CD4-positive, alpha-beta T cell treated with Interleukin-17A for 1 hour (primary cell): Measurements from ENCODE around the gene MAPKAPK2.
"Not testable (repeated sequence)": the region's sequence is repeated elsewhere in the genome, so short reads cannot be mapped to it uniquely, and the experiment has no call there.

Source experiments
- DNase-seq: peaks from one replicate; pipeline ENCODE4 v3.0.0-alpha.2; 2020

The MAPKAPK2 gene

DNA sequence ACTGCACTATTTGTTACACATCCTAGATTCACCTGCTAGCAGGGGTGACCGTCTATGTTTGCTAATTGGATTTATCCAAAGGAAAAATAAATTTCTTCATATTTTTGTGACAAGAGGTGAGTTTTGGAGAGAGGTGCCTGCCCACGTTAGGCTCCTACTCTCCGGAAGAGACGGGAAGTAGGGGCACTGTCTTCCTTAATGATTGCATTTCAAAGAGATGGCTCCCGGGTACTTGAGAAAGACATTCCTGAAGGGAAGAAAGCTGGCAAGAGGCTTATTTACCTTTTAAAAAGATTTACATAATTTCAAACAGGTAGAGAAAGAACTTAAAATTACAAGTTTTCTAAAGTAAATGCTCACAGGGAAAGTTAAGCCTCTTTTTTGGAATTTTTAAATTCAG, 67.2 kb downstream of the MAPKAPK2 start:
- DNase-seq = no peak

DNA sequence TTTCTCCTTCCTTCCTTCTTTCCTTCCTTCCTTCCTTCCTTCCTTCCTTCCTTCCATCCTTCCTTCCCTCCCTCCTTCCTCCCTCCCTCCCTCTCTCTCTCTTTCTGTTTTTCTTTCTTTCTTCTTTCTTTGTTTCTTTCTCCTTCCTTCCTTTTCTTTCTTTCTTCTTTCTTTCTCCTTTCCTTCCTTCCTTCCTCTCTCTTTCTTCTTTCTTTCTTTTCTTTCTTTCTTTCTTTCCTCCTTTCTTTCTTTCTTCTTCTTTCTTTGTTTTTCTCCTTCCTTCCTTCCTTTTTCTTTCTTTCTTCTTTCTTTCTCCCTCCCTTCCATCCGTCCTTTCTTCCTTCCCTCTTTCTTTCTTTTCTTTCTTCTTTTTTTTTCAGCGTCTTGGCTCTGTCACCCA, 67.8 kb downstream of the MAPKAPK2 start:
- no peak for DNase-seq

DNA sequence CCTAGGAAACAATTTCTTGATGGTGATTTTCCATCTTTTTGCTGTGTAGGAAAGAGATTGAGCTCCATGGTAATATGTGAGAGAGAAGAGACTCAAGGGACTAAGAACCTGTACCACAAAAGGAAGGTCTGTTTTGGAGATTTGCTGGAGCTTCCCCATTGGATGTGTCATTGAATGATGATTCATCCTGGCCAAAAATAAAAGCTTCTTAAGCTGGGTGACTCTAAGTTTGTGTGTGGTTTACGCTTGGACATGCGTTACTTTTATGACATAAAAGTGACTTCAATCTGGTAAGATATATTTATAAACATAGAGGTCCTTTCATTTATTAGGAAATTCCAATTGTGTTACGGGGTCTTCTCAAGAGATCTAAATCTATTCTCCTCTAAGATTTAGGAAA, 68.4 kb downstream of the MAPKAPK2 start:
- DNase-seq = no peak

DNA sequence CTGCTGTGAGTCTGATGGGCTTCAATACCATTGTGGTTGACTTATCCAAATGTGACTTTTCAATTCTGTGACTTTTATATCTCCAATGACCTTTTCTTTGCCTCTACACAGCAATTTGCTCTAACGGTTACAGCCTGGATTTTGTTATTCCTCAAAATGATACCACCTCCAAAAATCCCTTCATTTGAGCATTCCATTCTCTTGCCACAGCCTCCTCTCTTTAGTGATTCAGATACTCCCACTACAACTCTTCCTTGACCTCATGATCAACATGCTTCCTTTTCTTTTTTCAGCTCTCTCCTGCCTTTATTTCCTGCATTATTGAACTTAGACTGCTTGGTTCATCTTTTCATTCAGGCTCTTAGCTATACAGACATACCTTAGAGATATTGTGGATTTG, 69.3 kb downstream of the MAPKAPK2 start:
- no peak for DNase-seq

DNA sequence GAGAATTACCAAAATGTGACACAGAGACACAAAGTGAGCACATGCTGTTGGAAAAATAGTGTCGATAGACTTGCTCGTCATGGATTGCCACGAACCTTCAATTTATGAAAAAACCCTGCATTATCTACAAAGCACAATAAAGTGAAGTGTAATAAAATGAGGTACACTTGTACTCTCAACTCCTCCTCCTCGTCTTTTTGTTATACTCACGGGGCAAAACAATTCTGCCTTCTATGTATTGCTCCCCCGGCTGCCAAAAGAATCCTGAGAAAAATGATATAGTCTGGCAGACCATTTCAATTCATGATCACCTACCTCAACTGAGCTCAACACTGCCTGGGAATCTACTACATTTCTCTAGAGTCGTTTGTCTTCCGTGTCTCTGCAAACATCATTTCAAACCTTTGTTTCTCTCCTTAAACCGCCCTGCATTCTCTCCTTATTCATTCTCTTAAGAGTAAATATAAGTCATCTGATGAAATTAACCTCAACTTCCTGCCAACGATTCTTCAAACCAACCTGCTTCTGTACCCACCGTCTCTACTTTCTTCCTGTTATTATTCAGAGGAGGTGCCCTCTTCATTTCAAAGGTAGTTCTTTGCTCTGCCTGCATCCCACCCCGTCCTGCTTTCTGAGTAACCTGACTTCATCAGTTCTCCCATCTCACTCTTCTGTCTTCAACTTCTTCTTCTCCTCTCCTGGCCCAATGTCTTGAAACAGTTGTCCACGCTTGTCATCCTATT, 73.0 kb downstream of the MAPKAPK2 start:
- peak; percentile 68 for DNase-seq

DNA sequence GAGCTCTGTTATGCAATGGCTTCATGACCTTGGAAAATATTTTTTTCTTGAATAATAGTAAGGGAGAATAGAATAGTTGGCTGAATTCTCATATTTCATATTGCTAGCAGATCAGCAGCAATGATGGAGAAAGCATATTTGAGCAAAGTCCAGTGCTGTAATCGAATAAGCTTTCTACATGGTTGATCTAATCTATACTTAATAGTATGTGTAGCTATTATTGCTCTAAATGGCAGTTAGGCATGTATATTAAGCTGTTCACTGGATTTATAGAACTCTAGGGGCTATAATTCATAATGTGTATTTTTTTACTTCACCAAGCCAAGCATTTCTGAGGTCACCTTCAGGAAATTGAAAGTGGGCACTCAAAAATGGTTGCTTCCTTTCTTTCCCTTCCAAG, 75.9 kb downstream of the MAPKAPK2 start:
- no peak for DNase-seq

DNA sequence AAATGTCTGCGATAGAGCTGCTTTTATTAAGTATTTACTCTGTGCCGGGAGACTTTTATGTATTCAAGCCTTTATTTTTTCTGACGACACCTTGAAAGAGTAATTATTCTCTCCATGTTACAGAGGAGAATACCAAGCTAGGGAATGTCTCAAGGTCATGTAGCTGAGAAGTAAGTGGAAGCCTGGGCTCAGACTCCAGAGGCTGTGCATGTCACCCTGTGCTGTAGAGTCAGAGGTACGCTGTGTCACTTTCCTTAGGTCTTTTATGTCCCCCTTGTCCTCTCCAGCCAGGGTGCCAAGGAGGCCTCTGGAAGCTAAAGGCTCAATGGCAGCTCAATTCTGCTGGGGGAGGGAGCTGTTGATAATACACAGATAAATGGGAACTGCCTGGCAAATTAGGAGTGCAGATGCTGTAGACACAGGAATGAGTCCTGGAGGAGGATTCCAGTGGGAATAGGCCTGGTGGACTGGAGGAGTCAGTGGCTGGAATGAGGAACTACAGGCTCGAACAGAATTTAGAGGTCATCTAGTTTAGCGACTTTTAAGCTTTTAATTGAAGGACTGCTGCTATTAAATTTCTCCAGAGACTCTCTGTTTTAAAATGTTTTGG, 76.6 kb downstream of the MAPKAPK2 start:
- no peak for DNase-seq

DNA sequence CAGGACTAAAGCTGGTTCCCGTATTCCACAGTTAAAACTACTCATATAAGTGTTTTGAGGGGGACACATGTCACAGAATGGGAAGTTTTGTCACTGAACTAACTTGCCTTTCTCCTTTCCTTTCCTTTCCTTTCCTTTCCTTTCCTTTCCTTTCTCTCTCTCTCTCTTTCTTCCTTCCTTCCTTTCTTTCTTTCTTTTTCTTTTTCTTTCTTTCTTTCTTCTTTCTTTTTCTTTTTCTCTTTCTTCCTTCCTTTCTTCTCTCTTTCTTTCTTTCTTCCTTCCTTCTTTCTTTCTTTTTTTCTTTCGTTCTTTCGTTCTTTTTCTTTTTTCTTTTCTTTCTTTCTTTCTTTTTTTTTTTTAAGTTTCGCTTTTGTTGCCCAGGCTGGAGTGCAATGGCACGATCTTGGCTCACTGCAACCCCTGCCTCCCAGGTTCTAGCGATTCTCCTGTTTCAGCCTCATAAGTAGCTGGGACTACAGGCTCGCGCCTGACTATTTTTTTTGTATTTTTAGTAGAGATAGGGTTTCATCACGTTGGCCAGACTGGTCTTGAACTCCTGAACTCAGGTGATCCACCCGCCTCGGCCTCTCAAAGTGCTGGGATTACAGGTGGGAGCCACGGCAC, 78.1 kb downstream of the MAPKAPK2 start:
- DNase-seq = not testable (repeated sequence)

DNA sequence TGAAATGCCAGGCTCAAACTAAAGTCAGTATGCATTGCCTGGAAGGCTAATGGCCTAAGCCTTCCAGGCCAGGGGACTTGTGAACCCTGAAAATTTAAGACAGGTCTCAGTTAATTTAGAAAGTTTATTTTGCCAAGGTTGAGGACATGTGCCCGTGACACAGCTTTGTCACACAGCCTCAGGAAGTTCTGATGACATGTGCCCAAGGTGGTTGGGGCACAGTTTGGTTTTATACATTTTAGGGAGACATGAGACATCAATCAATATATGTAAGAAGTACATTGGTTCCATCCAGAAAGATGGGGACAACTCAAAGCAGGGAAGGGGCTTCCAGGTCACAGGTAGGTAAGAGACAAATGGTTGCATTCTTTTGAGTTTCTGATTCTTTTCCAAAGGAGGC, 81.1 kb downstream of the MAPKAPK2 start:
- DNase-seq = not testable (repeated sequence)

DNA sequence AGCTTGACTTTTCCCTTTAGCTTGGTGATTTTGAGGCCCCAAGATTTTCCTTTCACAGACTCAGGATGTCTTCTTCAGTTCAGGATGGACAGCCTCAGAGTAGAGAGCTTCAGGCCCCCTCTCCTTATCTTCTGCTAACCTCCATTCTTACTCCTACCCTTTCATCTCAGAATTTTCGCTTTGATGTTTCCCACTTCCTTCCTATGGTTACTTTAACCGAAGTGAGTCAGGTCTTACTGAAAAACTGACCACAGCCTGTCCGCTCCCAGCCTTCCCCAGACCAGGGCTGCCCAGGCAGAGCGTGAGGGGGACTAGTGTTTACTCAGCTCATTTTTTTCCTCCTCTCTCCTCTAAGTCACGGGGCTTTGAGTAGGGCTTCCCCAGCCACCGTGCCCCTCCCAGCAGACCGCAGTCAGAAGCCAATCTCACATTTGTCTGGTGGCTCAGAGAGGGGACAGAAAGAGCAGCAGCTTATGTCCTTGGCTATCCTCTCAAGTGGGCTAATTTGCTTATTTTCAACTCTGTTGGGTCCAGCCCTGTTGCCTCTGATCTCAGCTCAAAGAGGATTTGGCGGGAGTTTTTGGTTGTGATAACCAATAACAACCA, 81.6 kb downstream of the MAPKAPK2 start:
- DNase-seq = peak; percentile 74

DNA sequence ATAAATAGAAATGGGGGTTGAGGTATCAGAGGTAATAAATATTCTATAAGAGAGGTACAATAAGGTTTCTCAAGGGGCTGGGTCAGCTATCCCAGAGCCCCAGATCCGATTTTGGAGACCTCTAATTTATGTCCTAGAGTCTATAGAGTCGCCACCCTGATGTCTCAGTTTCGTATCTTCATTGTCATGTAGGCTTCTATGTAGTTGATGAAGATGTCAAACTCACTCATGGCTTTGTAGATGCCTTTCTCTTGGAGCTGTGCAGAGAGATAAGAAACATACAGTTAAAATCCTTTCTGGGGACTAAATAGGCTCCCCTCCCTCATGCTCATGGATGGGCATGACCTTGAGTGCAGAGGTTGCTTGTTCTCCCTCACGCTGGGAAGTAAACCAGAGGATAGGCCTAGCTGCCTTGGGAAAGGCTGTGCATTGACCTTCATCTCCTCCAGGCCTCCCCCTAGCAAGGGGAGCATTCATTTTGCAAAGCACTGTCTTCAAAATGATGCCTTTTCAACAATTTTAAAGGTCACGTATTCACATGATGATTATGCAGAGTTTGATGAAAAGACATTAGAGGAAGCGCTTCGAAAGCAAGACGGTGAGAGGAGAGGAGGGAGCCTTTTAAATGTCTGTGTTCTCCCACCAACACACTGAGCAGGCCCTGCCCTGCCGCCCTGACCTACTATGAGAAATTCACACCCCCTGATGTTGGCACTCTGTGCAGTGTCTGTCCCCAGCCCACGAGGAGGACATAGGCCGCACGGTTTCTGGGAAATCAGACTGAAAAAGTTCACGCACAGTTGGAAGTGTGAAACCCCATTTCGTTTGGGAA, 84.0 kb downstream of the MAPKAPK2 start:
- no peak for DNase-seq

DNA sequence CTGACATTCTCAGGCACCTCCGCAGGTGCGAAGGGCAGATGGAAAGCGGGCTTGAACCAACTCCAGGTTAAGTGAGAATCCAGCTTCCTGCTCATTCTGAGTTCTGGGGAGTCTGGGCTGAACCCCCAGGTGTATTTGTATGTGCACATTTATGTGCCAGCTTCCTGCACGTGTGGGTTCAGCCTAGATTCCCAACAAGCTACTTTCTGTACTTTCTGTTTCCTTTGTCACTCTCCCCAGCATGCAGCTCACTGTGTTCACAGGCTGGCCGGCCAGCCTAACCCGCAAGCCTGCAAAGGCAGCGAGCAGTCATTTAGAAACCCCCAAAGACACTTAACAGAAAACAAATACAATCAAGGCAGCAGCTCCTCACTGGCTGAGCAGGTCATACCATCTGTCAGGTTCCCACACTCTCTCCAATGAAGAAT, 84.6 kb downstream of the MAPKAPK2 start:
- DNase-seq = peak; percentile 63

DNA sequence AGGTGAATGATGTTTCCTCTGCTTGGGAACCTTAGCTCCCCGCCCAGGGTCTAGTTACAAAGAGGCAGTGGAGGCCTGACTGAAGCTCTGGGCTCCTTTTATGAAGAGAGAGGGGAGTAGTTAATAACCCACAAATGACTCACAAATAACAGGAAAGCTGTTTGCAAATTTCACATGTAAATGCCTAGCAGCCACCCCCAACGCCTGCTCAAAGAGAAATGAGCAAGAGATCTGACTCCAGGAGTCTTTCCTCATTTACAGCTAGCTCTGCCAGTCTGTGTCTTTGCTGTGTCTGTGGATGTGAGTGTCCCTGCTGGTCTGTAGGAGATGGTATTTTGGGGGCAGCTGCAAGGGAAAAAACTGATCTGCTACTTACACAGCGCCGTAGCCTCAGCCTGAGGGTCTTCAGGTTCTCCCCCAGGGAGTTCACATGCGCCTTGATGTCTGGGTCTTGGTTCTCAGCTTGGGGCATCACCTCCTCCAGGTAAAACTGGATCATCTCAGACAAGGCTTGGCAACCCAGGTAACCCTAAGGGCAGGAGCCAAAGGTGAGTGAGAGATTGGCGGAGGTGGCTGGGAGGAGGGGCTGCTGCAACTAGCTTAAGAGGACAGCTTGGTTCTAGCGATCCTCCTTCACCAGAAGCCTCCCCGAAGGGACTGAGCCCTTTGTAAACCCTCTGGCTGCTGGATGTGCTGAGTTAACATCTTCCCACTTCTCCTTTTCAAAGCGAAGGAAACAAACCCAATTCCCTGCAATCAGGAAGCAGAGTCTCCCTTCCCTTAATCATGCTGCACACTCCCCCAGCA, 86.0 kb downstream of the MAPKAPK2 start, which contains the start of gene IL19:
TSS of gene IL19 (plus strand) at position 243 of the 807 bp plus-strand sequence. CDS start 65,890 bp downstream, outside the sequence.
- DNase-seq = no peak

DNA sequence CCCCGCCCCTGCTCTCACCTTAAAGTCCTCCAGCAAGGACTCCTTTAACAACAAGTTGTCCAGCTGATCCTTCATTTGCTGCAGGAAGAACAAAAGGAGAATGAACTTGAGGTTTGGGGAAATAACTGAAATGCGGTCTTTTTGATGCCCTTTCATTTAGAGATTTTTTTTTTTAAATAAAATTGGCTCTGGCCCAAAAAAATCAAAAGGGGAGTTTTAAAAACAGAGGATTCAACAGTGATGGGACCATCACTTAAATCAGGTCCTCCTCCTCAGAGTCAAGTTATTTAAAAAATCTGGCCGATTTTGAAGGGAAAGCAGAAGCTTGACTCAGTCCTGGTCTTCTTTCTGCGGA, 86.6 kb downstream of the MAPKAPK2 start:
- no peak for DNase-seq

DNA sequence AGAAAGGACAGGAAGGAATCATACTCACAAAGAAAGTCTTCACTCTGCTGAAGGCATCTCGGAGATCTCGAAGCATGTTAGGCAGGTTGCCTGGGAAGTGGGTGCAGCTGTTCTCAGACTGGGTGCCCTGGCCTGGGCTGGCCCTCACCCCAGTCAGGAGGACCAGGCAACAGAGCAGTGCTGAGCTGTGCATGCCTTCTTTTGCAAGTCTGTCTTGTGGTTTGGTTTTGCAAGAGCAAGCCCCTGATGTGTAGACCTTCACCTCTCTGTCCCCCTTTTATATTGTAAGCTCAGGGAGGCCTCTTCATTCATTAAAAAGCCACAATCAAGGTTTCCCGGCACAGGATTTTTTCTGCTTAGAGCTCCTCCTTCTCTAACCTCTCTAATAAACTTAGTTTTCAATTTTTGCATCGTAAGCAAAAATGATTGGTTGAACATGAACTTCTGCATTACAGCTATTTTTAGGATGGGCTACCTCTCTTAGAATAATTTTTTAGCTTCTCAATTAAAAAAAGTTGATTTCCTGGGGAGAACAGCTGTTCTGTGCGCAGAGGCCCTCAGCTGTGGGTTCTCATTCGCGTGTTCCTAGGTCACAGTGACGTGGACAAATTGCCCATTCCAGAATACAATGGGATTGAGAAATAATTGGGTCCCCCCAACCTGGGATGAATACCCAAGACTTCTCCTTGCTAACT, 87.7 kb downstream of the MAPKAPK2 start, which contains the start of gene IL10:
TSS of gene IL10 (minus strand) at position 252 of the 695 bp plus-strand sequence. CDS start at position 193, 59 bp downstream.
- no peak for DNase-seq

DNA sequence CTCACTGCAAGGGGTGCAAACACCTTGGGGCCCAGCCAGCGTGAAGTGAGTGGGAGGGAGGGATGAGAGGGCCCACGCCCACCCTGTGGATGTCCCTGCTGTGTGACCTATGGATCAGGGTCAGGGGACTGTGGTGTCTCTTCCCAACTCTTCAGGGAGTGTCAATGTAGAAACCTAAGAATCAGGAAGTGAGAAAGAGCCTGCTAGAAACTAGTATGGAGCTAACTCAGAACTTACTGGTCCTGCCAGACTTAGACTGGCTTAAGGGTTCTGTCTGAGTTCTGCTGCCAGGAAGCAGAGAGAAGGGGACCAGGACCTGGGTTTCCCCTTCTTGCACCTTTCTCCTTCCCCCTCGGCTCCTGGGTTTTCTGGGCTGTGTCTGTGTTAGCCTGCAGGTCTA, 89.4 kb downstream of the MAPKAPK2 start:
- no peak for DNase-seq

DNA sequence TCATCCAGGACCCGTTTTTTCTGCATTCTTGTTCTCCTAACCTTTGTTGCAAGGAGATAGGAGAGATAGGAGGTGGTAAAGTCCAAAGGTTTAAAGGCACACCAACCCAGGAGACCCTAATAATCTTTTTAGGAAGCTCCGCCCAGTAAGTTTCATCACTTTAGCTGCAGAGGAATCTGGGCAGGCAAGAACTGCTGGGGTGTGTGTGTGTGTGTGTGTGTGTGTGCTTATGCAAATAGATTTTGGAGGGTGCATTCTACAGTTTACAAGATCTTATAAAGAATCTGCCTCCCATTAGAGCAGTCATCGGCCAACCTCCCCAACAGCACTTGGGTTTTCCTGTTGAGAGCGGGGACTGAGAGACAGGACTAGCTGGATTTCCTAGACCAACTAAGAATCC, 91.5 kb downstream of the MAPKAPK2 start:
- no peak for DNase-seq

DNA sequence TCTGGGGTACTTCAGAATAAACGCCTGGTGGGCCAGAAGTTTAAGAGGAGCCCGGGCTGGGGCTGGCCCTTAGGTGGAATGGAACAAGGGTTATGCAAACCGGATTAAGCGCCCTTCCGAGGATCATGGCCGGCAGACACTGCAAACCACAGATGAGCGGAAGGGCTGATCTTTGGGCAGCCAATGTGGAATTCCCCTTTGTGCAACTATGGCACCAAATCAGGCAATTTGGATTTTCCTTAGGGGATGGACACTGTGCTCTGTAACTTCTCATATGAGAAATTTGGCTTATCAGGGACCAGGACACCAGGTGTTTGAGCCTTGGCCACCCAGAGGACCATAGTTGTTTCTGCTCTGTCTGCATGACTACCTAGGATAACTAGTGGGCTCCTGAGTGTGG, 93.3 kb downstream of the MAPKAPK2 start:
- DNase-seq = no peak

DNA sequence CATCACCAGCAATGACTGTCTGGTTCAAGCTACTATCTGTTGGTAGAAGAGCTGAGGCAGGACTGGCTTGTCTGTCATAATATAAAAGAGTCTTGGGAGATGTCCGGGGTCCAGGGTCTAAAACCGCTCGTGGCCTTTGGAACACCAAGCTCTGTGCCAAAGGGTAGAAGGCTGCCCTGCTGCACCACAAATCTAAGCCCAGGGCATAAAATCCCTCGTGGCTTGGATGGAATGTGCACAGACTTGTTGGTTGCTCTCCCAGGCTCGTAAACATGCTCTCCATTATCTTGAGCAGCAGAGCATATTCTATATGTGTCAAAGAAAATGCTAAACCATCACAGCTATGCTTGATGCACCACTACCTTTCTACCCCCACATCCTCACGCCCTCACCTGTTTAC, 94.2 kb downstream of the MAPKAPK2 start:
- not testable (repeated sequence) for DNase-seq

DNA sequence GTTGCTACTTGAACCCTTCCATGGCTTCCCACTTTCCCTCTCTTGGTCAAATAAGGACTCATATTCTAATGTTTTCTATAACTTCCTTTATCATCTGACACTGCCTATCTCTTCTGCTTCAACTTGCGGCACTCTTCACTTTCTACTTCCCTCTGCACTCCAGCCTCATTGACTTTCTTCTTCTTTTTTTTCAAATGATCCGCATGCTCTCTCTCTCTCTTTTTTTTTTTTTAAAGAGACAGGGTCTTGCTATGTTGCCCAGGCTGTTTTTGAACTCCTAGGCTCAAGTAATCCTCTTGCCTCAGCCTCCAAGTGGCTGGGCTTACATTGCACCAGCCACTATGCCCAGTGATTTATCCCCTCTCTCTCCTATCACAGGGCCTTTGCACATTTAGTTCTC, 94.9 kb downstream of the MAPKAPK2 start:
- no peak for DNase-seq

DNA sequence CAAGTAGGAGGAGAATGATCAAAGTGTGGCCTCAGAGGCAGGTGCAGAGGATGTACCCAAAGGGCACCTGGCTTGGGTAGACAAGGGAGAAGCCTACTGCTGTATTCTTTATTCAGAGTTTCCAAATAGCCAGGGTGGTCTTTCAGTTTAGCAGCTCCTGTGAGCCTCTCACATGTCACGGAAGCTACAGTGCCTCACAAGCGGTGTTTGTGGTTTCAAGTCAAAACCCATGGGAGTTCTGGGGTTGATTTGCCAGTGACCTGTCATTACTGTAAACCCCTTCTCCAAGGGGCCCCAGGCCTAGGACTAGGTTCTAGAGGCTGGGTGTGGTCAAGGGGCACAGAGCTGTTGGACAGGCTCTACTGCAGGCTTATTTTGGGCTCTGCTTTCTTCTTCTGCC, 97.7 kb downstream of the MAPKAPK2 start:
- no peak for DNase-seq
